ACHN (cell line): ENCODE results near the gene KRT6C.

Source experiments
- DNase-seq: peaks from one replicate; pipeline ENCODE4 v3.0.0-alpha.2; 2015
- in situ Hi-C: cut with HindIII; loops from 2 replicates; pipeline ENCODE4 v1.10.0; 2017; ENCODE audit warnings: low sequenced_read_pairs, low pct_ligation_motif_present, low pct_unique_long_range_greater_than_20kb

The KRT6C gene

DNA sequence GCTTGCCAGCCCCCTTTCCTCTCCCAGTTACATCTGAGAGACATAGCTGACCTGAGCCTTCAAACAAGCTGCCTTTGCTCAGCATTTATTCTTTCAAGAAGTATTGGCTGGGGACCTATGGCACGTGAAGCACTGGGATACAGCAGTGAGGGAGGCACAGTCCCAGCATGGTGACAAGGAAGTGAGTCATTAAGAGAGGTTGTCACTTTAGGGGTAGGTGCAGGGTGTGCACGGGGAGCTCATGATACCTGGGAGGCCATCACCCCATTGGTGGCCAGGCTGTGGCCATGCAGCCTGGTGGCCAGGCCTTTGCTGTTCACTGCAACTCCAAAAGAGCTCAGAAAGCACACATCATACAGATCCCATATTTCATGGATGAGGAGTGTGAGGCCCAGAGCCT, 33.8 kb downstream of the KRT6C start:
- no peak for DNase-seq
- in situ Hi-C loops: no loop called here

DNA sequence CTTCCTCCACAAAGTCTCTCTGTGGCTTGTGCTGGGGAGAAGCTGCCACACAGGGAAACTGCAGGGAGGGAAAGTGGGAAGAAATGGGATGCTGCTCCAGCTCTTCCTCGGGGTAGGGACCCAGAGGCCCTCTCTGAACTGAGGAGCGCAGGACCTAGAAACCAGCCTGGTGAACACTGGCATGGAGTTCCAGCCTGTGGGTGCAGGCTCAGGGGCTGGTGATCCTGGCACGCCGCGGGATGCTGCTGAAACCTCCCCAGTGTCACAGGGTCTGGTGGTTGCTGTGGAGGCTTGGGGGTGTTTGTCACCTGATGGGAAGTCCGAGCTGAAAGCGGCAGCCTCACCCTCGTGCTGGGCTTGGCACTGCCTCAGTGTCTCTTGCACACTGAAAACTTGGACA, 34.2 kb downstream of the KRT6C start:
- no peak for DNase-seq
- in situ Hi-C loops: no loop called here

GRCh38 chr12:52438305-52439301, 35.0 kb downstream of the KRT6C start:
- in situ Hi-C loops: no loop called here
- no peak for DNase-seq

DNA sequence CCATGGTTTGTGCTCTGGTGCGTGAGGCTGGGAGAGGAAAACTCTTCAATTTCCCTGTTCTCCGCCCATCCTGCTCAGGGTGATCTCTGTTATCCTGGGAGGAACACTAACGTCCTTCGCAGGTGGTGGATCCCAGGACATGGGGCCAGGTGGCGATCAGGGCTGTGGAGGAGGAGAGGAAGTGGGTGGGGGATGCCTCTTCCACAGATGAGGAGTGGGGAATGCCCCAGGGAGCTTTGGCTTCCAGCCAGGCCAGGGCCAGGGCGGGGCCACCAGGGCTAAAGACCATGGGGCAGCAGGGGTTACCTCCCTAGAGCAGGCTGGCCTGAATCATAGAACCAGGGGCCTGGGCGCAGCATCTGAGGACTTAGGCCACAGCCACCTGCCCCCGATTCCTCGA, 36.1 kb downstream of the KRT6C start:
- in situ Hi-C loops: no loop called here

GRCh38 chr12:52436828-52437474, 36.7 kb downstream of the KRT6C start:
- no peak for DNase-seq
- in situ Hi-C loops: no loop called here

More for the DNA sequence above, 36.1 kb downstream of the KRT6C start:
- no peak for DNase-seq

- in situ Hi-C loops: no loop called here
- no peak for DNase-seq
These were observed 37.4 kb downstream of the KRT6C start for GRCh38 chr12:52436000-52436827.

- in situ Hi-C loops: no loop called here
- no peak for DNase-seq
These were observed 38.0 kb downstream of the KRT6C start for GRCh38 chr12:52435659-52435999.

- in situ Hi-C loops: no loop called here
- no peak for DNase-seq
These were observed 38.7 kb downstream of the KRT6C start for GRCh38 chr12:52434760-52435530.

- in situ Hi-C loops: no loop called here
- DNase-seq: no peak
These were observed 39.4 kb downstream of the KRT6C start, which contains the start of gene KRT75 for GRCh38 chr12:52434081-52434733. Gene KRT75 (minus strand): TSS chr12:52434371. CDS start chr12:52434304, 67 bp downstream.

GRCh38 chr12:52433501-52434080, 40.0 kb downstream of the KRT6C start:
- in situ Hi-C loops: no loop called here
- no peak for DNase-seq

DNA sequence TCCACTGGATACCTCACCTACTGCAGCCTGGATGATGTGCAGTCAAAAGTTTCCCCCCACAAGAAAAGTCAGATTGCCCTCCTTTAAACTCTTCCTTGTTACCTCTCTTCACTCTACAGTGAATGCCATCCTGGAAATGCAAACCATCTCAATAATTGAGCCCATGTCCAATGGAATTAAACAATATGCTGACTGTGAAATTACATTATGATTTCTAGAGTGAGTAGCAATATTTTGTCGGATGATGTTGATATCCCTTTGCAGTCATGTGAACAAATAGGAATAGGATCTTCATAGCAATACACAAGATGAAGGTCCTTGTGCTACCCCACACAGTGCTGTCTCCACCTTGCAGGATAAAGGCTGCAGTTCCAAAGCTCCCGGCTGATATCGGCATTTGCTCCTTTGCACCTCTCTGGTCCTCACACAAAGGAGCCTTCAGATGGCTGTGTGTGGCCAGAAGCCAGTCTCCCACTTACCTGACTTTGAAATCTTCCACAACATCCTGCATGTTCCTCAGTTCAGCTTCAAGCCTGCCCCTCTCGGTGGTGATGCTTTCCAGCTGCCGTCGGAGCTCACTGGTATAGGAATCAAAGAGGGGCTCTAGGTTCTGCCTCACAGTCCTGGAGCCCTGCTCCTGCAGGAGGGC, 40.9 kb downstream of the KRT6C start:
- in situ Hi-C loops: no loop called here
- DNase-seq: no peak

GRCh38 chr12:52428121-52428520, 45.5 kb downstream of the KRT6C start:
- in situ Hi-C loops: no loop called here
- DNase-seq: no peak

DNA sequence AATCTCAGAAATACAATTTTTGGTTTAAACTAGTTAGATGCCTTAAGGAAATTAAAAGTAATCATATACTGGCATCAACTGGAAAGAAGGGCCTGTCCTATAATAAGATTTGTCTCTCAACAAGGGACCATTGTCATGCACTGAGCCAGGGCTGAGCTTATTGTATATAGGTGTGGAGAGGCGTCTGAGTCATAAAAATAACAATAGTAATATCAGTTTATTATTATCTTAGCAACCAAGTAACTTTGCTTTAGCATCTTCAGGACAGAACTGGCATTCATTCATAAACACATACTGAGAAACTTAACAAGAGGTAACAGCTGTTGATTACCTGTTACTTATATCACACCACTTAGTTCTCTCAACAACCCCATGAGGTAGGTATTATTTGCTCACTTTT, 46.5 kb downstream of the KRT6C start:
- in situ Hi-C loops: no loop called here
- DNase-seq: no peak

- in situ Hi-C loops: no loop called here
- DNase-seq: no peak
These were observed 47.6 kb downstream of the KRT6C start for GRCh38 chr12:52426034-52426433.

GRCh38 chr12:52425466-52425865, 48.1 kb downstream of the KRT6C start:
- in situ Hi-C loops: no loop called here
- DNase-seq: no peak

GRCh38 chr12:52423661-52424500, 49.7 kb downstream of the KRT6C start:
- no peak for DNase-seq
- in situ Hi-C loops: no loop called here
